CD4-positive, alpha-beta T cell (primary cell): ENCODE measurements around the gene ELOVL5. TPM values are rescaled to one million over a fixed set of nuclear protein-coding genes. Genes with fewer than 3 reads are reported as not detected.
A peak's percentile ranks its signal among the peaks of the same experiment; 100 is the strongest.

Experiments used
- ATAC-seq: fragments of 200-7000 bp; cut with Tn5 transposase; one replicate; pipeline ENCODE4 v1.10.0; 2022; ENCODE audit warnings: mild to moderate bottlenecking; ENCODE audit not compliant: poor library complexity
- CTCF ChIA-PET: fragments of 350-600 bp; sonication (Branson Sonifier 250); formaldehyde crosslinking; loops from one replicate; lab custom pipeline; 2021; ENCODE audit warnings: antibody characterized with exemption, inconsistent platforms; lab: Charles Lee
- POLR2A ChIA-PET: fragments of 350-600 bp; sonication (Branson Sonifier 250); formaldehyde crosslinking; loops from one replicate; lab custom pipeline; 2021; ENCODE audit warnings: antibody characterized with exemption, inconsistent platforms; lab: Charles Lee
- DNase-seq, 14 experiments: peaks; one replicate each; pipeline ENCODE4 v3.0.0-alpha.2; 2013 to 2020; ENCODE audit warnings: mixed read lengths in 2 of 14
- H3K27ac ChIP-seq, 2 donors: one replicate each; pipeline versions ENCODE4 v1.5.1 to v1.7.0; 2013; ENCODE audit warnings: low read length in 2 of 2, low read depth in 1 of 2, mild to moderate bottlenecking in 1 of 2
- H3K27me3 ChIP-seq, 2 experiments: 1 replicate in 1 of 2; 2 replicates in 1 of 2; pipeline versions ENCODE4 v1.6.1 to v1.7.0; 2013; ENCODE audit warnings: low read length in 2 of 2, control low read depth in 1 of 2, mild to moderate bottlenecking in 1 of 2, moderate library complexity in 1 of 2; ENCODE audit not compliant: insufficient read depth in 2 of 2, control insufficient read depth in 1 of 2
- H3K36me3 ChIP-seq: one replicate; pipeline ENCODE4 v1.6.1; 2013; ENCODE audit warnings: low read length, control low read depth; ENCODE audit not compliant: insufficient read depth
- H3K4me1 ChIP-seq: one replicate; pipeline ENCODE4 v1.6.1; 2013; ENCODE audit warnings: low read length, control low read depth; ENCODE audit not compliant: insufficient read depth
- H3K4me3 ChIP-seq: one replicate; pipeline ENCODE4 v1.5.1; 2013; ENCODE audit warnings: mild to moderate bottlenecking, low read length, moderate library complexity
- H3K9me3 ChIP-seq, 2 experiments: 1 replicate in 1 of 2; 2 replicates in 1 of 2; pipeline versions ENCODE4 v1.6.1 to v1.7.0; 2013; ENCODE audit warnings: low read length in 2 of 2, mild to moderate bottlenecking in 2 of 2, control low read depth in 1 of 2, moderate library complexity in 1 of 2; ENCODE audit not compliant: control insufficient read depth in 1 of 2, insufficient read depth in 1 of 2
- H3K27ac Mint-ChIP-seq: one replicate; pipeline ENCODE4 v1.8.0; 2020; ENCODE audit warnings: mixed read lengths
- H3K27me3 Mint-ChIP-seq: one replicate; pipeline ENCODE4 v1.8.0; 2021; ENCODE audit warnings: mixed read lengths
- H3K36me3 Mint-ChIP-seq: one replicate; pipeline ENCODE4 v1.8.0; 2021; ENCODE audit warnings: low read depth, mixed read lengths
- H3K4me1 Mint-ChIP-seq: one replicate; pipeline ENCODE4 v1.8.0; 2021; ENCODE audit warnings: low read depth, mixed read lengths
- H3K4me3 Mint-ChIP-seq: one replicate; pipeline ENCODE4 v1.8.0; 2020; ENCODE audit warnings: mild to moderate bottlenecking, mixed read lengths
- H3K9me3 Mint-ChIP-seq: one replicate; pipeline ENCODE4 v1.8.0; 2020; ENCODE audit warnings: mixed read lengths
- intact Hi-C, 2 experiments: fragments of 100-400 bp; cut with DNase I in 1 of 2; cut with micrococcal nuclease in 1 of 2; formaldehyde crosslinking; loops; one replicate each; pipeline versions ENCODE4 v1.15.1 to v1.9.0; 2023 to 2025; cut with DNase I, micrococcal nuclease
- polyA plus RNA-seq, 2 donors: library from polyadenylated mRNA; unstranded; fragments of 120-200 nt; gene quantifications; one replicate each; pipeline ENCODE4 v1.2.1, GENCODE V29; 2013
- total RNA-seq, 174 experiments: library from RNA in 2 of 174; stranded (reverse) in 2 of 174; gene quantifications; one replicate each; pipeline ENCODE4 v1.2.3 and lab custom pipeline; 2021 to 2026
- TF ChIP-seq, protein P1 (sequence below): fragments of 200-600 bp; IDR thresholded peaks from one replicate; pipeline ENCODE4 v1.8.0; 2022; ENCODE audit warnings: antibody characterized with exemption, mild to moderate bottlenecking

ELOVL5 gene, protein sequence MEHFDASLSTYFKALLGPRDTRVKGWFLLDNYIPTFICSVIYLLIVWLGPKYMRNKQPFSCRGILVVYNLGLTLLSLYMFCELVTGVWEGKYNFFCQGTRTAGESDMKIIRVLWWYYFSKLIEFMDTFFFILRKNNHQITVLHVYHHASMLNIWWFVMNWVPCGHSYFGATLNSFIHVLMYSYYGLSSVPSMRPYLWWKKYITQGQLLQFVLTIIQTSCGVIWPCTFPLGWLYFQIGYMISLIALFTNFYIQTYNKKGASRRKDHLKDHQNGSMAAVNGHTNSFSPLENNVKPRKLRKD
- total RNA-seq: 10 to 100 TPM; 78.0 to 86.8 TPM
- polyA plus RNA-seq (2013, experiment 1 of 2): 118 TPM
- 115 TPM for polyA plus RNA-seq (2013, experiment 2 of 2)
- 97.9 to 425 (median 173) reads per million in 172 experiments for total RNA-seq (lab: John Stamatoyannopoulos, UW)

DNA sequence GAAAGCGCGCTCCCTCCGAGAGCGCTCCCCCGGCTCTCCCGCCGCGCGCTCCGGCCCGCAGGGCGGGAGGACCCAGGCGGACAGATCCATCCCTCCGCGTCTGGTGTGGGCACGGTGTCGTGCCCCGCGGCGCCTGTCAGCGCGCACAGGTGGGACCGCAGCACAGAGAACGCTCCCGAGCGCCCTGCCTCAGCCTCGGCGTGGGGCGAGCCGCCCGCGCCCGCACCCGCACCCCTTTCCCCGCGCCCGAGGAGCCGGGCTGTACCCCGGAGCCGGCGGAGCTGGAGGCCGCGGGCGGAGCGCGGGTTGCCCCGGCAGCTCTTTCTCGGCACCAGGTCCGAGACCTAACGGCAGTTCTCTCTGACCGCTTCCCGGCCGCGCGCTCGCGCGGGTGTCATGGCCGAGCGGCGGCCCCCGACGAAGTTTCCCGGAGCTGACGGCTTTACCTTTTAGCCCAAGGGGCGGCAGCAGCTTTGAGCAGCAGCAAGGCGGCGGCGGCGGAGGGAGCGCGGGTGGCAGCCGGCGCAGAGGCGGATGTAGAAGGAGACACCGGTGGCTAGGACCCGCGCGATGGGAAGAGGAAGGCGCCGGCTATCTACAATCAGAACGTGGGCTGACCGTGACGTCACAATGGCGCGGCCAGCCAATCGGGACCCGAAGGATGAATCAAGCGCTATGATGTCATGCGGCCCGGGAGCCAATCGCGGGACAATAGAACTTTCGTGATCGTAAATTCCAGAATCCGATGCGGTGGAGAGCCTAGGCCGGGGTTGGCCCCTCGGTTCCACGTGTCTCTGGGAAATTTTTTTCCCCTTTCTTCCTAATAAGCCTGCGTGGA is at the start of gene ELOVL5:
Gene ELOVL5, minus strand, starts transcription at position 580 of the 838 bp plus-strand sequence. CDS start 53,251 bp downstream, outside the sequence.
- Mint-ChIP-seq H3K36me3 (peaks cover 24% of the 10 kb centered on the region), H3K9me3 (no peaks in the 10 kb centered on the region), H3K27ac (peak within 1 kb of the TSS; percentile 94), H3K27me3 (no peaks in the 10 kb centered on the region), H3K4me1 (peaks cover 51% of the 10 kb centered on the region), H3K4me3 (peak within 1 kb of the TSS; percentile 98)
- peak within 1 kb of the TSS; percentile 91 for H3K4me3 ChIP-seq
- ChIA-PET CTCF (interaction anchor here (1.0 to 2.9 kb wide), 6 partner anchors 11 to 152 kb away, joined by 3 to 8 read pairs (median 6); no protein-coding TSS in a partner anchor), POLR2A (interaction anchor here (0.6 to 5.8 kb wide), 23 partner anchors 9 to 958 kb away, joined by 3 to 116 read pairs (median 5); no protein-coding TSS in a partner anchor)
- intact Hi-C loops: loop anchor here (1.0 to 5.0 kb wide), 9 partner anchors 10 to 199 kb away; partner anchors contain the start of gene GCLC (in 1 of the 2)
- H3K27ac ChIP-seq: peak within 1 kb of the TSS; percentile 91 to 92
- H3K4me1 ChIP-seq: peaks cover 29% of the 10 kb centered on the region
- H3K27me3 ChIP-seq: no peaks in the 10 kb centered on the region
- ATAC-seq (peak; percentile 74), DNase-seq (peak; percentile 82 to 99 (median 92))
- TF ChIP-seq, protein P1, sequence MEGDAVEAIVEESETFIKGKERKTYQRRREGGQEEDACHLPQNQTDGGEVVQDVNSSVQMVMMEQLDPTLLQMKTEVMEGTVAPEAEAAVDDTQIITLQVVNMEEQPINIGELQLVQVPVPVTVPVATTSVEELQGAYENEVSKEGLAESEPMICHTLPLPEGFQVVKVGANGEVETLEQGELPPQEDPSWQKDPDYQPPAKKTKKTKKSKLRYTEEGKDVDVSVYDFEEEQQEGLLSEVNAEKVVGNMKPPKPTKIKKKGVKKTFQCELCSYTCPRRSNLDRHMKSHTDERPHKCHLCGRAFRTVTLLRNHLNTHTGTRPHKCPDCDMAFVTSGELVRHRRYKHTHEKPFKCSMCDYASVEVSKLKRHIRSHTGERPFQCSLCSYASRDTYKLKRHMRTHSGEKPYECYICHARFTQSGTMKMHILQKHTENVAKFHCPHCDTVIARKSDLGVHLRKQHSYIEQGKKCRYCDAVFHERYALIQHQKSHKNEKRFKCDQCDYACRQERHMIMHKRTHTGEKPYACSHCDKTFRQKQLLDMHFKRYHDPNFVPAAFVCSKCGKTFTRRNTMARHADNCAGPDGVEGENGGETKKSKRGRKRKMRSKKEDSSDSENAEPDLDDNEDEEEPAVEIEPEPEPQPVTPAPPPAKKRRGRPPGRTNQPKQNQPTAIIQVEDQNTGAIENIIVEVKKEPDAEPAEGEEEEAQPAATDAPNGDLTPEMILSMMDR: no peak
- H3K36me3 ChIP-seq: no peaks in the 10 kb centered on the region
- H3K9me3 ChIP-seq: no peaks in the 10 kb centered on the region

GRCh38 chr6:53397283-53397682 is 48.5 kb upstream of the ELOVL5 start:
- Mint-ChIP-seq H3K36me3 (no peaks in the 10 kb centered on the region), H3K9me3 (no peaks in the 10 kb centered on the region), H3K27me3 (no peaks in the 10 kb centered on the region), H3K4me3 (no peak overlapping the region), H3K27ac (no peak overlapping the region), H3K4me1 (no peaks in the 10 kb centered on the region)
- ChIA-PET POLR2A (no interaction called here), CTCF (no interaction called here)
- intact Hi-C loops: no loop called here
- no peaks in the 10 kb centered on the region for H3K9me3 ChIP-seq
- H3K4me3 ChIP-seq: no peak overlapping the region
- no peaks in the 10 kb centered on the region for H3K36me3 ChIP-seq
- H3K4me1 ChIP-seq: no peaks in the 10 kb centered on the region
- H3K27me3 ChIP-seq: no peaks in the 10 kb centered on the region
- ATAC-seq (no peak), DNase-seq (no peak)
- no peak overlapping the region for H3K27ac ChIP-seq
- TF ChIP-seq, protein P1: no peak

DNA sequence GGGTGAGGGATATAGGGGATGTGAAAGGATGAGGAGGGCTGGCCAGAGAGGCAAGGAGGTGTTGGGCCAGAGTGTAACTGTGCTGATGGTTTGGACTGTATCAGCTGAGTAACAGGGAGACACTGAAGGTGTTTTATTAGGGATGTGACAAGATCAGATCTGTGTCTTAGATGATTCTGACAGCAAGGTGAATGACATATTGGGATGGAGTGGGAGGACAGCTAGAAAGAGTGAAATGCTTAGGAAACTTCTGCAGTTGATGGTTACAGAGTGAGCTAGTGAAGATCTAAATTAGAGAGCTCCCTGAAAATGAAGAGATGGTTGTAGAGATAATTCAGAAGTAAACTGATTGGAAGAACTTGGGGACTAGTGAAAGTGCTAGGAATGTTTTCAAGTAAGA is 47.2 kb upstream of the ELOVL5 start:
- no peak for ATAC-seq
- Histone ChIP-seq H3K4me3 (no peak overlapping the region), H3K27ac (no peak overlapping the region), H3K4me1 (no peaks in the 10 kb centered on the region), H3K27me3 (no peaks in the 10 kb centered on the region), H3K36me3 (no peaks in the 10 kb centered on the region), H3K9me3 (no peaks in the 10 kb centered on the region)
- CTCF ChIA-PET: no interaction called here
- H3K36me3 Mint-ChIP-seq: no peaks in the 10 kb centered on the region
- H3K4me1 Mint-ChIP-seq: no peaks in the 10 kb centered on the region
- no peaks in the 10 kb centered on the region for H3K9me3 Mint-ChIP-seq
- POLR2A ChIA-PET: no interaction called here
- no peak overlapping the region for H3K27ac Mint-ChIP-seq
- no peak for DNase-seq
- intact Hi-C loops: no loop called here
- TF ChIP-seq, protein P1: no peak
- H3K27me3 Mint-ChIP-seq: no peaks in the 10 kb centered on the region
- no peak overlapping the region for H3K4me3 Mint-ChIP-seq
